ENCODE measurements around the gene ASPDH.

ASPDH gene

GRCh38 chr19:50512999-50513745 is 541 bp downstream of the ASPDH start:
- H3K27me3 Mint-ChIP-seq (ENCODE audit: low read depth): no peaks in the 10 kb centered on the region
- peaks cover 15% of the 10 kb centered on the region for H3K4me1 Mint-ChIP-seq (ENCODE audit: low read depth)
- H3K9me3 Mint-ChIP-seq: no peaks in the 10 kb centered on the region
- H3K4me3 Mint-ChIP-seq: no peak overlapping the region
- H3K36me3 Mint-ChIP-seq (ENCODE audit: low read depth): peaks cover 6% of the 10 kb centered on the region
- H3K27ac Mint-ChIP-seq: peak overlapping the region; percentile 67

DNA sequence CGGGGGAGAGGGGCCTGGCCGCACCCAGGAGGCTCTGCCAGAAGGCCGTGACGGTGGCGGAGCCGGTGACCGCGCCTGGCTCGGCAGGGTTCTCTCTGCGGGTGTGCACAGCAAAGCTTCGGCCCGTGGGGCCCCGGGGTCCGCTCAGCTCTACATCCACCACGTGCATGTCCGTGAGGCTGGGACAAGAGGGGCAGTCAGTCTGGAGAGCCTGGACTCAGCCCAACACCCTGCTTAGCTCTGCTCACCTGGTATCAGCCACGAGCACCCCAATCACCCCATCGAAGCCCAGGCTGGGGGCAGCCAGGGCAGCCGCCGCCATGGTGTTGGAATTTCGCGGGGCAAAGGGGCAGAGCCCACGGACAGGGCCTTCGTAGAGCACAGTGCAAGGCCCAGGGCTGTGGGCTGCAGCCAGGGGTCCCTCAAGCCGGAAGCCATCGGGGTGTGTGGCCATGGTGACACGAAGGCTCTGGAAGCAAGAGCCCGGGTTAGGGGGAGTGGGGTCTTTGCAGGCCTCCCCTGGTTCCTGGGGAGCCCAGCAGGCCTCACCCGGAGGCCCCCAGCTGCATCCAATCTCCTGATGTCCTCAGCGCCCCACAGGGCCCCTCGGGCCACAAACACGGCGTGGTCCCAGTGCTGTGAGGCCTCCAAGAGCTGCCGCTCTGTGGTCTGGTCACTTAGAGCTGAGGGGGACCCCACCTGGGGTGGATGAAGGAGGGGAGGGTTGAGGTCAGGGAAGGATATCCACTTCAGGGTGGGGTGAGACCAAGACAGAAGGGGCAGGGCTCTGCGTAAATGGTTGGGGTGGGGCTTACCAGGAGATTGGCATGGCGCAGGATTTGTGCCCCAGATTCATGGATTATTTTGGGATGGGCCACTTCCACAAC is 1.4 kb downstream of the ASPDH start:
- Mint-ChIP-seq H3K27ac (no peak overlapping the region), H3K9me3 (no peaks in the 10 kb centered on the region), H3K27me3 (ENCODE audit: low read depth) (no peaks in the 10 kb centered on the region), H3K36me3 (ENCODE audit: low read depth) (peaks cover 7% of the 10 kb centered on the region), H3K4me3 (no peak overlapping the region), H3K4me1 (ENCODE audit: low read depth) (peaks cover 15% of the 10 kb centered on the region)

- H3K27me3 Mint-ChIP-seq (ENCODE audit: low read depth): no peaks in the 10 kb centered on the region
- peaks cover 15% of the 10 kb centered on the region for H3K4me1 Mint-ChIP-seq (ENCODE audit: low read depth)
- H3K4me3 Mint-ChIP-seq: peak within 1 kb of the TSS; percentile 97
- H3K27ac Mint-ChIP-seq: peak within 1 kb of the TSS; percentile 98
- peaks cover 10% of the 10 kb centered on the region for H3K36me3 Mint-ChIP-seq (ENCODE audit: low read depth)
- H3K9me3 Mint-ChIP-seq: no peaks in the 10 kb centered on the region
Observed at GRCh38 chr19:50511069-50511822, 2.5 kb downstream of the ASPDH start, which contains the start of gene JOSD2. Gene JOSD2, minus strand, starts transcription at chr19:50511191. Its CDS starts 760 bp downstream, at chr19:50510431.

DNA sequence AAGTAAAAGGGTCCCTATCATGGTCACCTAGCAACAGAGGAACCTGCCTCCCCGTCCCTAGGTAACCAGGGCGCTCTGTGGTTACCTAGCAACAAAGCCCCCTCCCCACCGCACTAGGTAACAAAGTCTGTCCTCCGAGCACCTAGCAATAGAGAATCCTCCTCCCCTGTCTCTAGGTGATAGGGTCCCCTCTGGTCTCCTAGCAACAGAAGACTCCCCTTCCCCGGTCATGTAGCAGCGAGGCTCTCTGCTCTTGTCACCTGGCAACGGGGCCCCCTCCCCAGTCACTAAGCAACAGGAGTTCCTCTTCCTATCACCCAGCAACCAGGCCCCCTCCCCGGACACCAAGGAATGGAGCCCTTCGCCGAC is 3.0 kb downstream of the ASPDH start:
- Mint-ChIP-seq H3K36me3 (ENCODE audit: low read depth) (peaks cover 10% of the 10 kb centered on the region), H3K27ac (peak overlapping the region; percentile 98), H3K27me3 (ENCODE audit: low read depth) (no peaks in the 10 kb centered on the region), H3K9me3 (no peaks in the 10 kb centered on the region), H3K4me3 (peak overlapping the region; percentile 97), H3K4me1 (ENCODE audit: low read depth) (peaks cover 15% of the 10 kb centered on the region)

DNA sequence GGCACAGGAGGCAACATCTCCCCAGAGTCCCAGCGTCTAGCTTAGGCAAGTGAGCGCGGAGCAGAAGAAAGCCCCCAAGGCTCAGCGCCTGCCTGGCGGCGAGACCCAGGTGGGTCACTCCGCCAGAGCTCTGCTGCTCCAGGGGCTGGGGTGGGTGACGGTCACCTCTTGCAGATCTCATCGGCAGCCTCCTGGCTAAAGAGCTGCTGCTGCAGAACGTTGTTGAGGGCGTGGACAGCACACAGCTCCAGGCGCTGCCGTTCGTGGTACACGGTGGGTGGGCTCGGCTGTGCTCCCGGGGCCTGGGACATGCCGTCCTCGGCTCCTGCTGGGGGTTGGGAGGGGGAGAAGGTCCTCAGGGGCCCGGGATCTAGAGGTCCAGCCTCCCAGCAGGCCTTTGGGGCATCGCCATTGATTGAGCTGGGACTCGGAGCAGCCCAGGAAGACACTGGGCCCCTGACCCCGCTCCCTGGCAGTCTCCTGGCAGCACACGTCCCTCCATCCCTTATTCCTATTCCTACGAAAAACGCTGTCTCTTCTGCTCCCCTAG is 3.5 kb downstream of the ASPDH start:
- Mint-ChIP-seq H3K4me1 (ENCODE audit: low read depth) (peaks cover 15% of the 10 kb centered on the region), H3K27ac (peak overlapping the region; percentile 98), H3K9me3 (no peaks in the 10 kb centered on the region), H3K36me3 (ENCODE audit: low read depth) (peaks cover 10% of the 10 kb centered on the region), H3K4me3 (peak overlapping the region; percentile 97), H3K27me3 (ENCODE audit: low read depth) (no peaks in the 10 kb centered on the region)

DNA sequence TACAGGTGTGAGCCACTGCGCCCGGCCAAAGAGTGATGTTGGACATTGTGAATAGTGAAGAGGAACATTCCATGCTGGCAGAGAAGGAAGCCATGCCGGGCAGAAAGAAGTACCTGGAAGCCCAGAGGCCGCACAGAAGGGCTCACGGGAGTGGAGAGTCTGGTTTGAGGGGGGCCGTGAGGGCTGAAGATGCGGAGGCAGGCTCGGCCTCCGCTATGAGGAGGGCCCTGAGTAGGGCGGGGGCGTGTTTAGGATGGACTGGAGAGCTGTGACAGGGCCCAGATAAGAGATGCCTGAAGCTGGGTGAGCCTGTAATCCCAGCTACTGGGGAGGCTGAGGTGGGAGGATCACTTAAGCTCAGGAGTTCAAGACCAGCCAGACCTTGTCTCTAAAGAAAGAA is 4.3 kb downstream of the ASPDH start:
- H3K4me1 Mint-ChIP-seq (ENCODE audit: low read depth): peaks cover 15% of the 10 kb centered on the region

GRCh38 chr19:50508843-50509190 is 4.9 kb downstream of the ASPDH start:
- peaks cover 15% of the 10 kb centered on the region for H3K4me1 Mint-ChIP-seq (ENCODE audit: low read depth)
- peaks cover 10% of the 10 kb centered on the region for H3K36me3 Mint-ChIP-seq (ENCODE audit: low read depth)
- H3K9me3 Mint-ChIP-seq: no peaks in the 10 kb centered on the region
- peak overlapping the region; percentile 68 for H3K4me3 Mint-ChIP-seq
- no peaks in the 10 kb centered on the region for H3K27me3 Mint-ChIP-seq (ENCODE audit: low read depth)
- H3K27ac Mint-ChIP-seq: peak overlapping the region; percentile 70

More for the DNA sequence above, 4.3 kb downstream of the ASPDH start:
- Mint-ChIP-seq H3K36me3 (ENCODE audit: low read depth) (peaks cover 10% of the 10 kb centered on the region), H3K9me3 (no peaks in the 10 kb centered on the region), H3K4me3 (peak overlapping the region; percentile 40), H3K27me3 (ENCODE audit: low read depth) (no peaks in the 10 kb centered on the region), H3K27ac (peak overlapping the region; percentile 62)

DNA sequence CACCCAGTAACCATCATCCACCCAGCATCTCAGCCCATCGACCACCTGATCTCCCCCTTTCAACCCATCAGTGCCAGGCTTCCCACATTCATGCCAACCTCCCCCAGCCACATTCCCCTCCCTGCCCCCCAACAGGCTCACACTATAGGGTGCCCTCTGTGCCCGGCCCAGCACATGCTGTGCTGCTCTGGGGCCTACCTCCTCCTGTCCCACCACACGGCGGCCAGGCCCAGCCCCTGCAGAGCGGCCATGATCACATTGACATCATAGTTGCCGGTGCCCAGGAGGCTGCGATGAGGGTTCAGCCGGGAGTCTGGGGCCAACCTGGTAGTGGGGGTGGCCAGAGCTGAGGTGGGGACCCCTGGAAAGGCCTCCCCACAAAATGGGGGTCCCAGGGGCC is 6.3 kb downstream of the ASPDH start:
- Mint-ChIP-seq H3K4me1 (ENCODE audit: low read depth) (peaks cover 15% of the 10 kb centered on the region), H3K4me3 (no peak overlapping the region), H3K36me3 (ENCODE audit: low read depth) (peaks cover 10% of the 10 kb centered on the region), H3K27ac (peak overlapping the region; percentile 26), H3K27me3 (ENCODE audit: low read depth) (no peaks in the 10 kb centered on the region), H3K9me3 (no peaks in the 10 kb centered on the region)

- no peak overlapping the region for H3K27ac Mint-ChIP-seq
- H3K4me1 Mint-ChIP-seq (ENCODE audit: low read depth): peaks cover 14% of the 10 kb centered on the region
- no peaks in the 10 kb centered on the region for H3K27me3 Mint-ChIP-seq (ENCODE audit: low read depth)
- H3K36me3 Mint-ChIP-seq (ENCODE audit: low read depth): peaks cover 10% of the 10 kb centered on the region
- no peak overlapping the region for H3K4me3 Mint-ChIP-seq
- H3K9me3 Mint-ChIP-seq: no peaks in the 10 kb centered on the region
Observed at GRCh38 chr19:50506700-50507099, 7.0 kb downstream of the ASPDH start.

- H3K27me3 Mint-ChIP-seq (ENCODE audit: low read depth): no peaks in the 10 kb centered on the region
- no peak overlapping the region for H3K27ac Mint-ChIP-seq
- peaks cover 11% of the 10 kb centered on the region for H3K4me1 Mint-ChIP-seq (ENCODE audit: low read depth)
- H3K4me3 Mint-ChIP-seq: no peak overlapping the region
- H3K9me3 Mint-ChIP-seq: no peaks in the 10 kb centered on the region
- peaks cover 10% of the 10 kb centered on the region for H3K36me3 Mint-ChIP-seq (ENCODE audit: low read depth)
Observed at GRCh38 chr19:50505856-50506611, 7.7 kb downstream of the ASPDH start.

GRCh38 chr19:50501568-50502475 is 11.9 kb downstream of the ASPDH start:
- no peaks in the 10 kb centered on the region for H3K9me3 Mint-ChIP-seq
- H3K4me1 Mint-ChIP-seq (ENCODE audit: low read depth): no peaks in the 10 kb centered on the region
- no peak overlapping the region for H3K27ac Mint-ChIP-seq
- H3K36me3 Mint-ChIP-seq (ENCODE audit: low read depth): no peaks in the 10 kb centered on the region
- H3K4me3 Mint-ChIP-seq: no peak overlapping the region
- H3K27me3 Mint-ChIP-seq (ENCODE audit: low read depth): no peaks in the 10 kb centered on the region

DNA sequence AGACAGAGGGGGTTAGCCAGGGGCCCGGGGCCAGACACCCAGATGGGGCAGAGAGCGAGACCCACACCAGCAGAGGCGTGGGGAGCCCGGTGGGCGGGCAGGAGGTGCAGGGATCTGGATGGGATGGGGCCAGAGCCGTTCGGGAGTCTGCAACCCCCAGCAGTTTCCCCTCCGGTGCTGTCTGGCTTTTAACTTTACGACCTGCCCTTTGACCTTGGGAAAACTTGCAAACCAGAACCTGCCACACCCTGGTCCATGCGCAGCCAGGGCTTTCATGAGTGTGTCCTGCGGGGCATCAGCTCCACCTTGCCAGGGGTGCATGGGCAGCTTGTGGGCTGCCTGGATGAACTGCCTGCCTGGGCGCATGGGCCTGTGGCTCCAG is 12.5 kb downstream of the ASPDH start:
- Mint-ChIP-seq H3K36me3 (ENCODE audit: low read depth) (no peaks in the 10 kb centered on the region), H3K9me3 (no peaks in the 10 kb centered on the region), H3K4me1 (ENCODE audit: low read depth) (no peaks in the 10 kb centered on the region), H3K4me3 (no peak overlapping the region), H3K27ac (peak overlapping the region; percentile 55), H3K27me3 (ENCODE audit: low read depth) (no peaks in the 10 kb centered on the region)

DNA sequence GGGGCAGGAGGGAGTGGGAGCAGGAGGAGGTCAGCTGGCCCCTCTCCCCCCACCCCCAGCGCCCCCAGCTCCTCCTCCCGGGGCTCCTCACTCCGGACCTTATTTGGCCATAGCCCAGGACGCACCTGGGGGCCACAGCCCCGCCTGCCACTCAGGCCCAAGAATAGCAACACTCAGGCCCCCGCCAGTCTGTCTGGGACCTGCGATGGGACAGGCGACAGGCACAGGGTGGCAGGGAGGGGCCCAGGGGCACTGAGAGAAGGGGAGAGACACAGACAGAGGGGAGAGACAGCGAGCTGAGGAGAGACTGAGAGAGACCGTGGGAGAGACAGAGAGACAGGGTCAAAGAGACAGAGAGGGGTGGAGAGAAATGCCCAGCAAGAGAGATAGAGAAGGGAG is 13.0 kb downstream of the ASPDH start:
- Mint-ChIP-seq H3K9me3 (no peaks in the 10 kb centered on the region), H3K4me1 (ENCODE audit: low read depth) (no peaks in the 10 kb centered on the region), H3K4me3 (no peak overlapping the region), H3K27ac (peak overlapping the region; percentile 55), H3K36me3 (ENCODE audit: low read depth) (no peaks in the 10 kb centered on the region), H3K27me3 (ENCODE audit: low read depth) (no peaks in the 10 kb centered on the region)
